Keratinocyte (primary cell): ENCODE measurements around the gene SLC7A14.

ENCODE experiments used
- EZH2 ChIP-seq: IDR thresholded peaks from one replicate; pipeline ENCODE4 v1.6.1; 2012; ENCODE audit warnings: inconsistent platforms, mild to moderate bottlenecking, low read length, moderate library complexity
- TF ChIP-seq, protein P1 (sequence below), 3 experiments: IDR thresholded peaks in 1 of 3; conservative IDR thresholded peaks in 1 of 3; optimal IDR thresholded peaks in 1 of 3; 2 replicates in 2 of 3; 3 replicates in 1 of 3; pipeline versions ENCODE3 to v1.5.1; 2011; ENCODE audit warnings: low read length in 3 of 3, mild to moderate bottlenecking in 3 of 3, moderate library complexity in 2 of 3, control low read depth in 1 of 3, inconsistent platforms in 1 of 3; ENCODE audit not compliant: insufficient read depth in 2 of 3; ENCODE audit errors: extremely low read depth in 1 of 3

DNA sequence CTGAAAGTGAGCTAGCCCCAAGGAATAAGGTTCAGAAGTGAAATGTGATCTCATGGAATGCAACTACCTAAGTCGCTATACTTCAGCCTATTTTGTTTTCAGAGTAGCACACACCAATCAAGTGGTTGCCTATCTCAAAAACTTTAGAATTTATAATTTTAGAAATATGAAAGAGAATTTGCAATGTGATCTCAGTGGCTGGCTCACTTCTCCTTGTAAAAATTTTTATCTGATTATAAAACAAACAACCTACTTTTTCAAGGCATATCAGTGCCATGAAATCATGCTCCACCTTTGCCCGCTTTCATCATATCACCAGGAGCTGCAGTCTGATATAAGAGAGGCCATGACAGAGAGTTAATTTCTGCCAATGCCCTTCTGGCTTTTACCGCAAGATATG lies 119.9 kb downstream of the SLC7A14 start:
- TF ChIP-seq, protein P1, sequence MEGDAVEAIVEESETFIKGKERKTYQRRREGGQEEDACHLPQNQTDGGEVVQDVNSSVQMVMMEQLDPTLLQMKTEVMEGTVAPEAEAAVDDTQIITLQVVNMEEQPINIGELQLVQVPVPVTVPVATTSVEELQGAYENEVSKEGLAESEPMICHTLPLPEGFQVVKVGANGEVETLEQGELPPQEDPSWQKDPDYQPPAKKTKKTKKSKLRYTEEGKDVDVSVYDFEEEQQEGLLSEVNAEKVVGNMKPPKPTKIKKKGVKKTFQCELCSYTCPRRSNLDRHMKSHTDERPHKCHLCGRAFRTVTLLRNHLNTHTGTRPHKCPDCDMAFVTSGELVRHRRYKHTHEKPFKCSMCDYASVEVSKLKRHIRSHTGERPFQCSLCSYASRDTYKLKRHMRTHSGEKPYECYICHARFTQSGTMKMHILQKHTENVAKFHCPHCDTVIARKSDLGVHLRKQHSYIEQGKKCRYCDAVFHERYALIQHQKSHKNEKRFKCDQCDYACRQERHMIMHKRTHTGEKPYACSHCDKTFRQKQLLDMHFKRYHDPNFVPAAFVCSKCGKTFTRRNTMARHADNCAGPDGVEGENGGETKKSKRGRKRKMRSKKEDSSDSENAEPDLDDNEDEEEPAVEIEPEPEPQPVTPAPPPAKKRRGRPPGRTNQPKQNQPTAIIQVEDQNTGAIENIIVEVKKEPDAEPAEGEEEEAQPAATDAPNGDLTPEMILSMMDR (optimal IDR thresholded peaks at IDR 0.05 in 1 of 3, IDR thresholded peaks at IDR 0.05 in 1 of 3, conservative IDR thresholded peaks at IDR 0.05 in 1 of 3; ENCODE audit: extremely low read depth in 1 of 3, insufficient read depth in 2 of 3, low read length in 3 of 3): no peak
- no peak for TF ChIP-seq EZH2
